ENCODE data around the gene SLC12A2.

SLC12A2 gene

DNA sequence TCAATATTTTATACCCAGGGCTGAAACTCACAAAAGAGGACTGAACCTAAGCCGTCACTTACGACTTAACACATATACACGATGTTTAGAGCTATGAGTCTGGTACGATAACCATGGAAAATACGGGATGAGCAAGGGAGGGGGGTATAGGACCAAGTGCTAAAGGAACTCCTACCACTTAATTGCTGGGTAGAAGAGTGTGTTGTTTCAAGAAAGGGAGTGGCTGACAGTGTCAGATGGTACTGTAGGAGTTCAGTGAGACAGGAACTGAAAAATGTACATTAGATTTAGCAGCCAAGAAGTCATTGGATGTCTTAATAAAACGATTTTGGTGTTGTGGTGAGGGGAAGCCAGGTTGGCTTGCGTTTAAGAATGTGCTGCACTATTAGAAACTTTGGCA lies 21.6 kb downstream of the SLC12A2 start:
- DNase-seq (ENCODE audit: low read depth in 2 of 2): no peak
- TF ChIP-seq, protein P1, sequence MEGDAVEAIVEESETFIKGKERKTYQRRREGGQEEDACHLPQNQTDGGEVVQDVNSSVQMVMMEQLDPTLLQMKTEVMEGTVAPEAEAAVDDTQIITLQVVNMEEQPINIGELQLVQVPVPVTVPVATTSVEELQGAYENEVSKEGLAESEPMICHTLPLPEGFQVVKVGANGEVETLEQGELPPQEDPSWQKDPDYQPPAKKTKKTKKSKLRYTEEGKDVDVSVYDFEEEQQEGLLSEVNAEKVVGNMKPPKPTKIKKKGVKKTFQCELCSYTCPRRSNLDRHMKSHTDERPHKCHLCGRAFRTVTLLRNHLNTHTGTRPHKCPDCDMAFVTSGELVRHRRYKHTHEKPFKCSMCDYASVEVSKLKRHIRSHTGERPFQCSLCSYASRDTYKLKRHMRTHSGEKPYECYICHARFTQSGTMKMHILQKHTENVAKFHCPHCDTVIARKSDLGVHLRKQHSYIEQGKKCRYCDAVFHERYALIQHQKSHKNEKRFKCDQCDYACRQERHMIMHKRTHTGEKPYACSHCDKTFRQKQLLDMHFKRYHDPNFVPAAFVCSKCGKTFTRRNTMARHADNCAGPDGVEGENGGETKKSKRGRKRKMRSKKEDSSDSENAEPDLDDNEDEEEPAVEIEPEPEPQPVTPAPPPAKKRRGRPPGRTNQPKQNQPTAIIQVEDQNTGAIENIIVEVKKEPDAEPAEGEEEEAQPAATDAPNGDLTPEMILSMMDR (IDR thresholded peaks at IDR 0.05; ENCODE audit: low read depth, low read length): no peak
- no peak overlapping the region for H3K4me3 ChIP-seq (replicated peaks in 1 of 2; ENCODE audit: low read depth in 2 of 2, low read length in 2 of 2)

DNA sequence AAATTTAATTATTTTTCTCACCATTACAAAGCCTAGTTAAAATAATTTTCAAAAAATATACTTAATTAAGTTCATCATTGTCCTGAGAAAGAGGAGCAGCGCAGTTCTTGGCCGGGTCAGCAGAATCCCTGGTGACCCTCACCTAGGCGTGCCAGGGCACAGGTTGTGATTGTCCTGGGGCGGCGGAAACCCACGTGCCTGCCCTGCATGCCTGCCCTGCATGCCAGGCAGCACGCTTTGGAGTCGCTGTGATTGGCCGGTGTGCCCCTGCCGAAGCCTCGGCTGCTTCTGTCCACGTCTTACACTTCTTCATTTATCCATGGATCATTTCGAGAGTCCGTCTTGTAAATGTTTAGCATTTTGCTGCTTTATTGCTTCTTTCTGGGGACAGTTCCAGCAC lies 25.6 kb downstream of the SLC12A2 start:
- no peak for DNase-seq (ENCODE audit: low read depth in 2 of 2)
- TF ChIP-seq, protein P1 (IDR thresholded peaks at IDR 0.05; ENCODE audit: low read depth, low read length): no peak
- no peak overlapping the region for H3K4me3 ChIP-seq (replicated peaks in 1 of 2; ENCODE audit: low read depth in 2 of 2, low read length in 2 of 2)

DNA sequence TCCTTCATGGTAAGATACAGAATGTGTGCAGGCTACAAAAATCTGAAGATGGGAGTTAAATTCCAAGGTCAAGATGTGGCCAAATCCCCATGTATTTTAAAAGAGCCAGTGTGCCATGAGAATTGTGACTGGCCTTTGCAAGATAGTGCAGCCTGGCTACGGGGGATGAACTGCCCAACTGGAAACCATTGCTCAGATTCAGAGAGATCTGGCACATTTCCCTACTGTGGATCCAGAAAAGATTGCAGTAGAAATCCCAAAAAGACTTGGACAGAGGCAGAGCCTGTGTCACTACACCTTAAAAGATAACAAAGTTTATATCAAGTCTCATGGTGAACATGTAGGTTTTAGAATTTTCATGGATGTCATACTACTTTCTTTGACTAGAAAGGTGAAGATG lies 26.2 kb downstream of the SLC12A2 start:
- no peak for DNase-seq (ENCODE audit: low read depth in 2 of 2)
- H3K4me3 ChIP-seq (replicated peaks in 1 of 2; ENCODE audit: low read depth in 2 of 2, low read length in 2 of 2): no peak overlapping the region
- TF ChIP-seq, protein P1 (IDR thresholded peaks at IDR 0.05; ENCODE audit: low read depth, low read length): no peak

DNA sequence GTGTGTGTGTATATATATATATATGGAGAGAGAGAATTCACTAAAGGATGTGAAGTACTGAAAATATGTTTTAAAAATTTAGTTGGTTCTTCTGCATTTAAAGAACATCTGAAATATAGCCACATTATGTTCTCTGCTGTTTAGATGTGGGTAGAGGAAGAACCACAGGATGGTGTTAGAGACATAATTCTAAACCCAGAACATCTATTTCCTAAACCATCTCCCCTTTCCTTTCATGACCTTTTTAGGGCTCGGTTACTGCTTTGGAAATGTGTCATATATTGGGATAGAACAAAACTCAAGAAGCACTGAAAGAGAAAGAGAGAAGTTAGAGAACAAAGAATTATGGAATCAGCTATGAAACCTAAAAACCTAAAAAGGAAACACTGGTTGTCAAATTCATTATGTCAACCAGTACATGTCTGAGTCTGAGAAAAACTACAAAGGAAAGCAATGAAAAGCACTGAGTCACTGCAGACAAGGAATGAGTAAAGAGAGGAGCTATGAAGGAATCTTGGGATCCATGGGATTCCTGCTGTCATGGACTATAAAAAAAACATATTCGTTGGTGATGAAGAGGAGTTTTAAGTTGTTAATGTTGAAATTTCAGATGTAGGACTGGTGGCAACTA lies 28.4 kb downstream of the SLC12A2 start:
- TF ChIP-seq, protein P1 (IDR thresholded peaks at IDR 0.05; ENCODE audit: low read depth, low read length): no peak
- H3K4me3 ChIP-seq (replicated peaks in 1 of 2; ENCODE audit: low read depth in 2 of 2, low read length in 2 of 2): no peak overlapping the region
- peak; percentile 10 to 74 for DNase-seq (ENCODE audit: low read depth in 2 of 2)

DNA sequence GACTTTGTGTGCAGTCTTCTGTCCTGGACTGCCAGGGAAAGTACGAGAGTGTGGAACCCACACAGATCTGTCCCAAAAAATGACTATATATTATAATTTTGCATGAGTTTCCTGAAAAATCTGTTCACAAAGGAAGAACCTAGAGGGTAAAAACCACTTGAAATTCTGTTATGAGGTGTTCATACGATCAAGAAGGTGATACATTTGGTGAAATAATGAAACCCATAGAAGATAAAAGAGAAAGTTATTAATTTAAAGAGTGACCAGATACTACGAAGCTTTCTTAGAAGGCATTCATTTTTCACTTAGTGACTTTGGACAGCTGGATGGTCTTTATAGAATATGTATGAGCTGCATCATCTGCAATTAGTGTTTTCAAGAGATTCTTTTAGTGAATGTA lies 32.9 kb downstream of the SLC12A2 start:
- no peak overlapping the region for H3K4me3 ChIP-seq (replicated peaks in 1 of 2; ENCODE audit: low read depth in 2 of 2, low read length in 2 of 2)
- TF ChIP-seq, protein P1 (IDR thresholded peaks at IDR 0.05; ENCODE audit: low read depth, low read length): no peak
- no peak for DNase-seq (ENCODE audit: low read depth in 2 of 2)

DNA sequence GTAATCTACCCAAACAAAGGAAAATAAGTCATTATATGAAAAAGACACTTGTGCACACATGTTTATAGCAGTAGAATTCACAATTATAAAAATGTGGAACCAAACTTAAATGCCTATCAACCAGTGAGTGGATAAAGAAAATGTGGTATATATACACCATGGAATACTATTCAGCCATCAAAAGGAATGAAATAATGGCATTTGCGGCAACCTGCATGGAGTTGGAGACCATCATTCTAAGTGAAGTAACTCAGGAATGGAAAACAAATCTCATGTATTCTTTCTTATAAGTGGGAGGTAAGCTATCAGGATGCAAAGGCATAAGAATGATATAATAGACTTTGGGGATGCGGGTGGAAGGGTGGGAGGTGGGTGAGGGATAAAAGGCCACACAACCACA lies 34.6 kb downstream of the SLC12A2 start:
- DNase-seq (ENCODE audit: low read depth in 2 of 2): no peak
- no peak overlapping the region for H3K4me3 ChIP-seq (replicated peaks in 1 of 2; ENCODE audit: low read depth in 2 of 2, low read length in 2 of 2)
- TF ChIP-seq, protein P1 (IDR thresholded peaks at IDR 0.05; ENCODE audit: low read depth, low read length): no peak

DNA sequence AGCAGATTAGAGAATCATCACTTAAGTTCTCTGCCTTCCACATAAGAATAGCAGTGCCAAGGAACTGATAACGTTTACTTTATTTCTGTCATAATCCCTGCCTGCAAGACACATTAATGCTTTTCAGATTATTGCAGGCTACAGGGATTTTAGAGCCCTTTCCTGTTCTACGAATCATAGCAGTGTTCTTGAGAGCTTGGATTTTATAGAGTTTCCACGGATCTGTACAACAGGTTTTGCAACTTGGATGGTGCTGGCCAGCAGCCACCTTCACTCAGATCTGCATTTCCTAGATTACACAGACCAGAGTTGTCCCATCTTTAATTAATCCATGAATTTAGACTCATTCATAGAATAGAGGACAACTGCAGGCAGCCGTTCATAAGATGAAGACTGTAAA lies 38.1 kb downstream of the SLC12A2 start:
- peak in 1 of 2 donors; percentile 35 for DNase-seq (ENCODE audit: low read depth in 2 of 2)
- TF ChIP-seq, protein P1 (IDR thresholded peaks at IDR 0.05; ENCODE audit: low read depth, low read length): no peak
- no peak overlapping the region for H3K4me3 ChIP-seq (replicated peaks in 1 of 2; ENCODE audit: low read depth in 2 of 2, low read length in 2 of 2)

Measured in cardiac fibroblast (primary cell).